ENCODE results near the gene SMG6. TPM values are rescaled to one million over a fixed set of nuclear protein-coding genes. Genes with fewer than 3 reads are reported as not detected.

The SMG6 gene
- total and polyA plus RNA-seq, 2 of the 4 experiments (the other 2 are of a cell fraction): 16.3 to 30.3 TPM

DNA sequence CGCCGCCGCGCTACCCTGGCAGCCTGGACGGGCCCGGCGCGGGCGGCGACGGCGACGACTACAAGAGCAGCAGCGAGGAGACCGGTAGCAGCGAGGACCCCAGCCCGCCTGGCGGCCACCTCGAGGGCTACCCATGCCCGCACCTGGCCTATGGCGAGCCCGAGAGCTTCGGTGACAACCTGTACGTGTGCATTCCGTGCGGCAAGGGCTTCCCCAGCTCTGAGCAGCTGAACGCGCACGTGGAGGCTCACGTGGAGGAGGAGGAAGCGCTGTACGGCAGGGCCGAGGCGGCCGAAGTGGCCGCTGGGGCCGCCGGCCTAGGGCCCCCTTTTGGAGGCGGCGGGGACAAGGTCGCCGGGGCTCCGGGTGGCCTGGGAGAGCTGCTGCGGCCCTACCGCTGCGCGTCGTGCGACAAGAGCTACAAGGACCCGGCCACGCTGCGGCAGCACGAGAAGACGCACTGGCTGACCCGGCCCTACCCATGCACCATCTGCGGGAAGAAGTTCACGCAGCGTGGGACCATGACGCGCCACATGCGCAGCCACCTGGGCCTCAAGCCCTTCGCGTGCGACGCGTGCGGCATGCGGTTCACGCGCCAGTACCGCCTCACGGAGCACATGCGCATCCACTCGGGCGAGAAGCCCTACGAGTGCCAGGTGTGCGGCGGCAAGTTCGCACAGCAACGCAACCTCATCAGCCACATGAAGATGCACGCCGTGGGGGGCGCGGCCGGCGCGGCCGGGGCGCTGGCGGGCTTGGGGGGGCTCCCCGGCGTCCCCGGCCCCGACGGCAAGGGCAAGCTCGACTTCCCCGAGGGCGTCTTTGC, 245.6 kb downstream of the SMG6 start:
- Histone ChIP-seq H3K4me2 (ENCODE audit: low read depth, low read length) (peak overlapping the region; percentile 82), H2BK120ac (ENCODE audit: low read depth, low read length) (peak overlapping the region; percentile 71), H3K14ac (replicated peaks; ENCODE audit: low read depth, low read length) (peak overlapping the region; percentile 53), H3K56ac (ENCODE audit: extremely low read depth, insufficient read depth, low read length) (peak overlapping the region; percentile 43; the same call in 1 of the 2 replicates), H3K9me1 (ENCODE audit: insufficient read depth, low read length) (0 out of 2 replicates have a peak, but pooled peaks cover 7% of the 10 kb centered on the region), H3K18ac (ENCODE audit: low read depth, low read length) (peak overlapping the region; percentile 53; the same call in 1 of the 2 replicates), H3K9me3 (ENCODE audit: control insufficient read depth, insufficient read depth, low read length) (no peaks in the 10 kb centered on the region), H3K27me3 (ENCODE audit: control insufficient read depth, insufficient read depth, low read length) (no peaks in the 10 kb centered on the region), H4K8ac (ENCODE audit: low read depth in 2 of 2, low read length in 2 of 2) (peak overlapping the region; percentile 64 to 75), H3K4ac (ENCODE audit: low read depth, low read length) (peak overlapping the region; percentile 81), H4K5ac (ENCODE audit: low read depth, low read length) (peak overlapping the region; percentile 85), H4K20me1 (ENCODE audit: insufficient read depth, low read length) (peaks cover 30% of the 10 kb centered on the region), H4K91ac (ENCODE audit: insufficient read depth, low read depth, low read length) (peak overlapping the region; percentile 70; the same call in 1 of the 2 replicates), H2BK20ac (ENCODE audit: low read depth, low read length) (no peak overlapping the region), H3K23ac (ENCODE audit: low read depth, low read length) (peak overlapping the region; percentile 90), H3K27ac (ENCODE audit: insufficient read depth, low read length) (peak overlapping the region; percentile 98), H3K9ac (ENCODE audit: low read depth, low read length) (peak overlapping the region; percentile 84), H2AK5ac (ENCODE audit: low read depth, low read length) (peak overlapping the region; percentile 92), H2AFZ (replicated peaks; ENCODE audit: low read length, poor library complexity) (peak overlapping the region; percentile 77), H2BK5ac (ENCODE audit: low read depth, low read length, poor library complexity, severe bottlenecking) (peak overlapping the region; percentile 95), H3K36me3 (ENCODE audit: control insufficient read depth, insufficient read depth, low read length) (peaks cover 46% of the 10 kb centered on the region), H3K79me1 (ENCODE audit: low read depth in 1 of 2, low read length in 2 of 2) (peaks cover 13 to 52% of the 10 kb centered on the region in 2 experiments), H3K4me1 (ENCODE audit: control insufficient read depth, insufficient read depth, low read length) (peaks cover 46% of the 10 kb centered on the region), H3K4me3 (ENCODE audit: insufficient read depth, low read depth, low read length) (peak overlapping the region; percentile 30), H2AK9ac (replicated peaks; ENCODE audit: low read depth, low read length, poor library complexity) (peak overlapping the region; percentile 68), H2BK15ac (ENCODE audit: low read depth, low read length) (no peak overlapping the region; the same call in 2 of the 3 replicates)
- BruUV-seq (replicated peaks): no TSS peak
- dilution Hi-C loops (cut with HindIII; ENCODE audit: low sequenced_read_pairs, unreplicated experiment) (no loop called here), in situ Hi-C loops (cut with MboI; ENCODE audit: low sequenced_read_pairs) (no loop called here), intact Hi-C loops (cut with micrococcal nuclease) (no loop called here)
- POLR2A ChIA-PET (ENCODE audit: unreplicated experiment): no interaction called here
- DNase-seq: peak; percentile 49
- 38% methylated on average over 76 of the region's 98 CpGs; no CpG with 5 or more reads in 1 of the 2 experiments for WGBS, 2 experiments (ENCODE audit: extremely low coverage in 2 of 2, insufficient read length in 1 of 2)
- no peak for ATAC-seq (ENCODE audit: low read depth)
- CTCF ChIA-PET: interaction anchor here (0.7 to 6.3 kb wide), 8 partner anchors 10 to 225 kb away, joined by 3 to 57 read pairs (median 4); no protein-coding TSS in a partner anchor
- TF ChIP-seq MXI1 (IDR thresholded peaks at IDR 0.05; ENCODE audit: borderline replicate concordance, low read depth, low read length) (0 out of 2 replicates have a peak, but pooled peaks have one; percentile 27), POLR2A (IDR thresholded peaks at IDR 0.05; ENCODE audit: low read depth, low read length) (no peak), CHD1 (IDR thresholded peaks at IDR 0.05; ENCODE audit: low read depth, low read length) (no peak; the same call in 1 of the 2 replicates), MAZ (IDR thresholded peaks at IDR 0.05; ENCODE audit: borderline replicate concordance, low read depth, low read length) (no peak), SMC3 (IDR thresholded peaks at IDR 0.05; ENCODE audit: low read depth, low read length) (no peak), FOS (IDR thresholded peaks at IDR 0.05; ENCODE audit: low read depth, low read length) (no peak), CEBPB (IDR thresholded peaks at IDR 0.05; ENCODE audit: low read depth, low read length) (no peak), BHLHE40 (IDR thresholded peaks at IDR 0.05; ENCODE audit: low read depth, low read length) (no peak), RFX5 (IDR thresholded peaks at IDR 0.05; ENCODE audit: low read depth, low read length) (no peak), NFE2L2 (IDR thresholded peaks at IDR 0.05; ENCODE audit: low read depth, low read length) (no peak)
- TF ChIP-seq, protein P1, sequence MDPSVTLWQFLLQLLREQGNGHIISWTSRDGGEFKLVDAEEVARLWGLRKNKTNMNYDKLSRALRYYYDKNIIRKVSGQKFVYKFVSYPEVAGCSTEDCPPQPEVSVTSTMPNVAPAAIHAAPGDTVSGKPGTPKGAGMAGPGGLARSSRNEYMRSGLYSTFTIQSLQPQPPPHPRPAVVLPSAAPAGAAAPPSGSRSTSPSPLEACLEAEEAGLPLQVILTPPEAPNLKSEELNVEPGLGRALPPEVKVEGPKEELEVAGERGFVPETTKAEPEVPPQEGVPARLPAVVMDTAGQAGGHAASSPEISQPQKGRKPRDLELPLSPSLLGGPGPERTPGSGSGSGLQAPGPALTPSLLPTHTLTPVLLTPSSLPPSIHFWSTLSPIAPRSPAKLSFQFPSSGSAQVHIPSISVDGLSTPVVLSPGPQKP (IDR thresholded peaks at IDR 0.05; ENCODE audit: borderline replicate concordance, low read depth, low read length): no peak
- TF ChIP-seq, protein P2, sequence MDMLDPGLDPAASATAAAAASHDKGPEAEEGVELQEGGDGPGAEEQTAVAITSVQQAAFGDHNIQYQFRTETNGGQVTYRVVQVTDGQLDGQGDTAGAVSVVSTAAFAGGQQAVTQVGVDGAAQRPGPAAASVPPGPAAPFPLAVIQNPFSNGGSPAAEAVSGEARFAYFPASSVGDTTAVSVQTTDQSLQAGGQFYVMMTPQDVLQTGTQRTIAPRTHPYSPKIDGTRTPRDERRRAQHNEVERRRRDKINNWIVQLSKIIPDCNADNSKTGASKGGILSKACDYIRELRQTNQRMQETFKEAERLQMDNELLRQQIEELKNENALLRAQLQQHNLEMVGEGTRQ (IDR thresholded peaks at IDR 0.05; ENCODE audit: low read depth, low read length): 0 out of 2 replicates have a peak, but pooled peaks have one; percentile 21
- TF ChIP-seq, protein P3, sequence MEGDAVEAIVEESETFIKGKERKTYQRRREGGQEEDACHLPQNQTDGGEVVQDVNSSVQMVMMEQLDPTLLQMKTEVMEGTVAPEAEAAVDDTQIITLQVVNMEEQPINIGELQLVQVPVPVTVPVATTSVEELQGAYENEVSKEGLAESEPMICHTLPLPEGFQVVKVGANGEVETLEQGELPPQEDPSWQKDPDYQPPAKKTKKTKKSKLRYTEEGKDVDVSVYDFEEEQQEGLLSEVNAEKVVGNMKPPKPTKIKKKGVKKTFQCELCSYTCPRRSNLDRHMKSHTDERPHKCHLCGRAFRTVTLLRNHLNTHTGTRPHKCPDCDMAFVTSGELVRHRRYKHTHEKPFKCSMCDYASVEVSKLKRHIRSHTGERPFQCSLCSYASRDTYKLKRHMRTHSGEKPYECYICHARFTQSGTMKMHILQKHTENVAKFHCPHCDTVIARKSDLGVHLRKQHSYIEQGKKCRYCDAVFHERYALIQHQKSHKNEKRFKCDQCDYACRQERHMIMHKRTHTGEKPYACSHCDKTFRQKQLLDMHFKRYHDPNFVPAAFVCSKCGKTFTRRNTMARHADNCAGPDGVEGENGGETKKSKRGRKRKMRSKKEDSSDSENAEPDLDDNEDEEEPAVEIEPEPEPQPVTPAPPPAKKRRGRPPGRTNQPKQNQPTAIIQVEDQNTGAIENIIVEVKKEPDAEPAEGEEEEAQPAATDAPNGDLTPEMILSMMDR (conservative IDR thresholded peaks at IDR 0.05; ENCODE audit: low read depth, low read length): no peak
